Measurements from ENCODE around the gene DNM3.

DNM3 gene

GRCh38 chr1:172162236-172162635 lies 320.9 kb downstream of the DNM3 start:
- no peak for DNase-seq
- TF ChIP-seq CTCF (IDR thresholded peaks at IDR 0.05; ENCODE audit: low read depth, low read length, missing control alignments): no peak
- no peak overlapping the region for H3K4me3 ChIP-seq (ENCODE audit: low read depth, low read length)
- no peaks in the 10 kb centered on the region for H3K36me3 ChIP-seq (replicated peaks)
- in situ Hi-C loops (cut with HindIII; ENCODE audit: low pct_ligation_motif_present, low sequenced_read_pairs): no loop called here
- no peak overlapping the region for H3K27ac ChIP-seq
- no peaks in the 10 kb centered on the region for H3K27me3 ChIP-seq (replicated peaks)

GRCh38 chr1:172163498-172164215 lies 322.4 kb downstream of the DNM3 start:
- TF ChIP-seq CTCF (IDR thresholded peaks at IDR 0.05; ENCODE audit: low read depth, low read length, missing control alignments): no peak
- no peaks in the 10 kb centered on the region for H3K36me3 ChIP-seq (replicated peaks)
- DNase-seq: peak; percentile 51
- in situ Hi-C loops (cut with HindIII; ENCODE audit: low pct_ligation_motif_present, low sequenced_read_pairs): no loop called here
- no peak overlapping the region for H3K4me3 ChIP-seq (ENCODE audit: low read depth, low read length)
- H3K27ac ChIP-seq: peak overlapping the region; percentile 30
- no peaks in the 10 kb centered on the region for H3K27me3 ChIP-seq (replicated peaks)

- H3K27ac ChIP-seq: no peak overlapping the region
- TF ChIP-seq CTCF (IDR thresholded peaks at IDR 0.05; ENCODE audit: low read depth, low read length, missing control alignments): no peak
- in situ Hi-C loops (cut with HindIII; ENCODE audit: low pct_ligation_motif_present, low sequenced_read_pairs): no loop called here
- H3K4me3 ChIP-seq (ENCODE audit: low read depth, low read length): no peak overlapping the region
- no peak for DNase-seq
- no peaks in the 10 kb centered on the region for H3K36me3 ChIP-seq (replicated peaks)
- H3K27me3 ChIP-seq (replicated peaks): no peaks in the 10 kb centered on the region
Observed at GRCh38 chr1:172165403-172165802, 324.1 kb downstream of the DNM3 start.

- TF ChIP-seq CTCF (IDR thresholded peaks at IDR 0.05; ENCODE audit: low read depth, low read length, missing control alignments): no peak
- H3K36me3 ChIP-seq (replicated peaks): no peaks in the 10 kb centered on the region
- no peaks in the 10 kb centered on the region for H3K27me3 ChIP-seq (replicated peaks)
- no peak overlapping the region for H3K27ac ChIP-seq
- DNase-seq: peak; percentile 42
- in situ Hi-C loops (cut with HindIII; ENCODE audit: low pct_ligation_motif_present, low sequenced_read_pairs): no loop called here
- no peak overlapping the region for H3K4me3 ChIP-seq (ENCODE audit: low read depth, low read length)
Observed at GRCh38 chr1:172167796-172168596, 326.7 kb downstream of the DNM3 start.

GRCh38 chr1:172168597-172168872 lies 327.2 kb downstream of the DNM3 start:
- no peak for TF ChIP-seq CTCF (IDR thresholded peaks at IDR 0.05; ENCODE audit: low read depth, low read length, missing control alignments)

More at GRCh38 chr1:172168597-172168872, 327.2 kb downstream of the DNM3 start:
- no peaks in the 10 kb centered on the region for H3K27me3 ChIP-seq (replicated peaks)
- H3K4me3 ChIP-seq (ENCODE audit: low read depth, low read length): no peak overlapping the region
- no peak overlapping the region for H3K27ac ChIP-seq
- no peaks in the 10 kb centered on the region for H3K36me3 ChIP-seq (replicated peaks)
- DNase-seq: no peak
- in situ Hi-C loops (cut with HindIII; ENCODE audit: low pct_ligation_motif_present, low sequenced_read_pairs): no loop called here

Measured in brain microvascular endothelial cell (primary cell).